Superior temporal gyrus (tissue), 1 donor: ENCODE data around the gene PTPRM.
A peak's percentile ranks its signal among the peaks of the same experiment; 100 is the strongest.

Experiments
- DNase-seq: peaks from one replicate; pipeline ENCODE4 v3.0.0-alpha.2; 2016; ENCODE audit errors: extremely low spot score

Gene PTPRM

GRCh38 chr18:7807936-7808453 lies 240.9 kb downstream of the PTPRM start:
- DNase-seq, result no peak

GRCh38 chr18:7808992-7809391 lies 241.9 kb downstream of the PTPRM start:
- DNase-seq, result no peak

GRCh38 chr18:7809455-7809854 lies 242.3 kb downstream of the PTPRM start:
- no peak for DNase-seq

GRCh38 chr18:7809978-7810377 lies 242.9 kb downstream of the PTPRM start:
- no peak for DNase-seq

GRCh38 chr18:7812431-7813063 lies 245.4 kb downstream of the PTPRM start:
- no peak for DNase-seq

GRCh38 chr18:7813131-7813530 lies 246.0 kb downstream of the PTPRM start:
- DNase-seq, result no peak

GRCh38 chr18:7814754-7815315 lies 247.7 kb downstream of the PTPRM start:
- no peak for DNase-seq

GRCh38 chr18:7815787-7816186 lies 248.7 kb downstream of the PTPRM start:
- DNase-seq, result no peak

- no peak for DNase-seq
These were observed 250.6 kb downstream of the PTPRM start for GRCh38 chr18:7817575-7818230.

GRCh38 chr18:7821784-7822183 lies 254.7 kb downstream of the PTPRM start:
- DNase-seq, result no peak

- DNase-seq, result peak; percentile 53
These were observed 255.6 kb downstream of the PTPRM start for GRCh38 chr18:7822435-7823331.

- no peak for DNase-seq
These were observed 257.9 kb downstream of the PTPRM start for GRCh38 chr18:7824970-7825369.

GRCh38 chr18:7830468-7830867 lies 263.4 kb downstream of the PTPRM start:
- no peak for DNase-seq

GRCh38 chr18:7839548-7839947 lies 272.4 kb downstream of the PTPRM start:
- DNase-seq, result no peak

- no peak for DNase-seq
These were observed 273.3 kb downstream of the PTPRM start for GRCh38 chr18:7840411-7840810.

GRCh38 chr18:7844017-7844416 lies 276.9 kb downstream of the PTPRM start:
- DNase-seq, result no peak

- no peak for DNase-seq
These were observed 277.3 kb downstream of the PTPRM start for GRCh38 chr18:7844418-7844817.

- DNase-seq, result no peak
These were observed 279.2 kb downstream of the PTPRM start for GRCh38 chr18:7846335-7846734.

- no peak for DNase-seq
These were observed 280.4 kb downstream of the PTPRM start for GRCh38 chr18:7847357-7848053.

- DNase-seq, result no peak
These were observed 280.9 kb downstream of the PTPRM start for GRCh38 chr18:7848054-7848412.

GRCh38 chr18:7850446-7850845 lies 283.3 kb downstream of the PTPRM start:
- DNase-seq, result no peak

GRCh38 chr18:7855028-7855427 lies 287.9 kb downstream of the PTPRM start:
- DNase-seq, result no peak
